Nephron (organoid): ENCODE data around the gene MAD1L1.
A peak's percentile ranks its signal among the peaks of the same experiment; 100 is the strongest.

Experiments
- H3K27ac Mint-ChIP-seq, 3 experiments: 2 replicates each; pipeline ENCODE4 v1.8.0; 2020; ENCODE audit warnings: mixed read lengths in 3 of 3, mild to moderate bottlenecking in 2 of 3, moderate library complexity in 1 of 3
- H3K27me3 Mint-ChIP-seq: 2 replicates; pipeline ENCODE4 v1.8.0; 2021; ENCODE audit warnings: low read depth, mild to moderate bottlenecking, moderate library complexity, mixed read lengths
- H3K36me3 Mint-ChIP-seq: 2 replicates; pipeline ENCODE4 v1.8.0; 2020; ENCODE audit warnings: low read depth, mixed read lengths
- H3K4me1 Mint-ChIP-seq: 2 replicates; pipeline ENCODE4 v1.8.0; 2020; ENCODE audit warnings: mixed read lengths
- H3K4me3 Mint-ChIP-seq, 3 experiments: 2 replicates each; pipeline ENCODE4 v1.8.0; 2020; ENCODE audit warnings: mild to moderate bottlenecking in 3 of 3, mixed read lengths in 3 of 3, moderate library complexity in 2 of 3
- H3K9me3 Mint-ChIP-seq: 2 replicates; pipeline ENCODE4 v1.8.0; 2020; ENCODE audit warnings: mixed read lengths
- TF ChIP-seq, protein P1 (sequence below), 3 experiments: fragments of 200-600 bp; sonication (generic); IDR thresholded peaks; one replicate each; pipeline ENCODE4 v1.5.0; 2021; ENCODE audit warnings: antibody characterized with exemption in 3 of 3; ENCODE audit not compliant: unreplicated experiment in 3 of 3

MAD1L1 gene

GRCh38 chr7:1987591-1988532 lies 244.9 kb downstream of the MAD1L1 start:
- TF ChIP-seq, protein P1, sequence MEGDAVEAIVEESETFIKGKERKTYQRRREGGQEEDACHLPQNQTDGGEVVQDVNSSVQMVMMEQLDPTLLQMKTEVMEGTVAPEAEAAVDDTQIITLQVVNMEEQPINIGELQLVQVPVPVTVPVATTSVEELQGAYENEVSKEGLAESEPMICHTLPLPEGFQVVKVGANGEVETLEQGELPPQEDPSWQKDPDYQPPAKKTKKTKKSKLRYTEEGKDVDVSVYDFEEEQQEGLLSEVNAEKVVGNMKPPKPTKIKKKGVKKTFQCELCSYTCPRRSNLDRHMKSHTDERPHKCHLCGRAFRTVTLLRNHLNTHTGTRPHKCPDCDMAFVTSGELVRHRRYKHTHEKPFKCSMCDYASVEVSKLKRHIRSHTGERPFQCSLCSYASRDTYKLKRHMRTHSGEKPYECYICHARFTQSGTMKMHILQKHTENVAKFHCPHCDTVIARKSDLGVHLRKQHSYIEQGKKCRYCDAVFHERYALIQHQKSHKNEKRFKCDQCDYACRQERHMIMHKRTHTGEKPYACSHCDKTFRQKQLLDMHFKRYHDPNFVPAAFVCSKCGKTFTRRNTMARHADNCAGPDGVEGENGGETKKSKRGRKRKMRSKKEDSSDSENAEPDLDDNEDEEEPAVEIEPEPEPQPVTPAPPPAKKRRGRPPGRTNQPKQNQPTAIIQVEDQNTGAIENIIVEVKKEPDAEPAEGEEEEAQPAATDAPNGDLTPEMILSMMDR (IDR thresholded peaks at IDR 0.05; ENCODE audit: unreplicated experiment in 3 of 3), result no peak
- no peaks in the 10 kb centered on the region for H3K9me3 Mint-ChIP-seq
- peaks cover 4% of the 10 kb centered on the region for H3K27me3 Mint-ChIP-seq
- H3K36me3 Mint-ChIP-seq, result no peaks in the 10 kb centered on the region
- H3K27ac Mint-ChIP-seq, result no peak overlapping the region
- H3K4me1 Mint-ChIP-seq, result peaks cover 8% of the 10 kb centered on the region
- no peak overlapping the region for H3K4me3 Mint-ChIP-seq

DNA sequence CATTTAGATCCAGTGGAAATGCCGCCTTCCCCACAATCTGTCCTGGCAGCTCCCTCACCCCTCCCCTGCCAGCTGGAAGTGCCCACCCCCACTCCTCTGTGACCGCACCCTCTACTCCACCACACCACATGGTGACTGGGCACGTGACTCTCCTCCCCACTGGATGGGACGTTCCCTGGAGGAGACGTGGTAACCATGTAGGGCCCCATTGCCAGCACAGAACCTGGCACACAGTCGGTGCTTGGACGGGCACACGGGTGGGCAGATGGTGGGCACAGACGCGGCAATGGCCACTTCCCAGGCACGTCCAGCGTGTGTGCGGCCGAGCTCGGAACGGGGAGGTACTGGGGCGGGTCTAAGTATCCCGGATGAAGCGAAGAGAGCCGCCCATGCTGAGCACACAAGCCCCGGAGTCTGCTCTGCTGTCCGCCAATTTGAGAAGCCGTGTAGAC lies 245.6 kb downstream of the MAD1L1 start:
- TF ChIP-seq, protein P1 (IDR thresholded peaks at IDR 0.05; ENCODE audit: unreplicated experiment in 3 of 3), result no peak

DNA sequence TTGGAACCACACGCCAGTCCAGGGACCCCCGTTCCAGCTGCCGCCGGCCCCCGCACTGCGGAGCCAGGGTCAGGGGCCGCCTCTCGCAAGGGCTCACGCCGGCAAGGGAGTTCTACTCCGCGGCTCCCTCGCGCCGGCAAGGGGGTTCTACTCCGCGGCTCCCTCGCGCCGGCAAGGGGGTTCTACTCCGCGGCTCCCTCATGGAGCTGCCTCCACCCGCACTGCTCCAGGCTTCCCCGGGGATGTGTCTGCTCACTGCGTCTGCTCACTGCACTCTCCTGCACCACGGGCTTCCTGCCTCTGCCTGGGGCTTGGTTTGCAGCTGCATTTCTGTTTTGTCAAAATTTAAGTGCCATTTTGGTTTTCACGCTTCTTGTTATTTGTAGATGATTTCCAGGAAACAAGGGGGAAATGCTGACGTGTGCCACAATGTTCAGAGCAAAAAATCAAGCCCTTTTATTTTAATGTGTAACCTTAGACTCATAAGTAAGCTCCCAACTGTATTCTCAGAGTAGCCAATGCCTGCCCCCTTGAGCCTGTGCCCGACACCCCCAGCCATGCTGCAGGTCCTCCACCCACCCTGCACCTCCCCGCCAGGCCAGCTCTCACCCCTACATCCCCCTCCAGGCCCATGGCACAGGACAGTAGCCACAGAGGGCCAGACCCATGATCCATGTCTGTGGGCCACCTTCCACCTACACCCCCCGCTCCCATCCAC lies 246.2 kb downstream of the MAD1L1 start:
- Mint-ChIP-seq H3K27me3 (peaks cover 4% of the 10 kb centered on the region), H3K9me3 (no peaks in the 10 kb centered on the region), H3K4me1 (no peaks in the 10 kb centered on the region), H3K27ac (no peak overlapping the region), H3K36me3 (no peaks in the 10 kb centered on the region), H3K4me3 (no peak overlapping the region)
- TF ChIP-seq, protein P1 (IDR thresholded peaks at IDR 0.05; ENCODE audit: unreplicated experiment in 3 of 3), result no peak

More for the DNA sequence above, 245.6 kb downstream of the MAD1L1 start:
- Mint-ChIP-seq H3K27ac (no peak overlapping the region), H3K9me3 (no peaks in the 10 kb centered on the region), H3K4me3 (no peak overlapping the region), H3K36me3 (no peaks in the 10 kb centered on the region), H3K27me3 (peaks cover 4% of the 10 kb centered on the region), H3K4me1 (peaks cover under 1% of the 10 kb centered on the region)

GRCh38 chr7:1985936-1986335 lies 246.8 kb downstream of the MAD1L1 start:
- H3K4me1 Mint-ChIP-seq, result no peaks in the 10 kb centered on the region
- TF ChIP-seq, protein P1 (IDR thresholded peaks at IDR 0.05; ENCODE audit: unreplicated experiment in 3 of 3), result no peak
- no peaks in the 10 kb centered on the region for H3K9me3 Mint-ChIP-seq
- H3K27ac Mint-ChIP-seq, result no peak overlapping the region
- H3K36me3 Mint-ChIP-seq, result no peaks in the 10 kb centered on the region
- H3K4me3 Mint-ChIP-seq, result no peak overlapping the region
- peaks cover 4% of the 10 kb centered on the region for H3K27me3 Mint-ChIP-seq

DNA sequence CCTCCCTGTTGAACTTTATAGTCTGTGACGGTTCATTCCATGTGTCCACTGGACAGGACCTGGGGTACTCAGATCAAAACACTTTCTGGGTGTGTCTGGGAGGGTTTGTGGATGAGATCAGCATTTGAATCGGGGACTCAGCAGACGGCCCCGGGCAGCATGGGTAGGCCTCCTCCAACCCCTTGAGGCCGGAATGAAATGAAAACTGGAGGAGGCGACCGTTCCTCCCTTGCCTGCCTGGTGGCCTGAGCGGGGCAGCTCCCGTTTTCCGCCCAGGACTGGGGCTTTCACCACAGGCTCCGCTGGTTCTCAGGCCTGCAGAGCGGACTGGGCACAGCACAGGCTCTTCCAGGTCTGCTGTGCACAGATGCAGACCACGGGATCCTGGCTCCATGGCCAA lies 247.7 kb downstream of the MAD1L1 start:
- Mint-ChIP-seq H3K9me3 (no peaks in the 10 kb centered on the region), H3K36me3 (no peaks in the 10 kb centered on the region), H3K27ac (peak overlapping the region in 1 of 3 experiments; percentile 18), H3K27me3 (peaks cover 4% of the 10 kb centered on the region), H3K4me3 (no peak overlapping the region), H3K4me1 (no peaks in the 10 kb centered on the region)
- TF ChIP-seq, protein P1 (IDR thresholded peaks at IDR 0.05; ENCODE audit: unreplicated experiment in 3 of 3), result no peak
